GM18873 (cell line): ENCODE data around the gene MRGPRD.
"Not testable (repeated sequence)": the region's sequence is repeated elsewhere in the genome, so short reads cannot be mapped to it uniquely, and the experiment has no call there.

Experiments
- ATAC-seq: cut with Tn5 transposase; IDR thresholded peaks from one replicate; pipeline ENCODE4 v1.9.1; 2021; ENCODE audit warnings: mild to moderate bottlenecking, moderate library complexity, moderate number of reproducible peaks; ENCODE audit not compliant: unreplicated experiment, low FRiP score

MRGPRD gene

DNA sequence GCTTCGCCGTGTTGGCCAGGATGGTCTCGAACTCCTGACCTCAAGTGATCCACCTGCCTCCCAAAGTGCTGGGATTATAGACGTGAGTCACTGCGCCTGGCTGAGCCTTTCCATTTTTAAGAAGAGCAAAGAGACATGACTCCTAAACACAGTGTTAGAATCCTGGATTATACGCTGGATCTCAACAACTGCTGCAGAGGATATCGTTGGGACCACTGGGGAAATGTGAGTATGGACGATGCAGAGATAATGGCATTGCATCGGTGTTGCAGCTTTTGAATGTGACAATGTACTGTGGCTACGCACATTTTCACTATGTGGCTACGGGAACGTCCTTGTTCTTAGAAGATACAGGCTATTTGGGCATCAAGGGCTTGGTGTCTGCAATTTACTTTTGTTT, 26.0 kb upstream of the MRGPRD start:
- ATAC-seq = no peak

DNA sequence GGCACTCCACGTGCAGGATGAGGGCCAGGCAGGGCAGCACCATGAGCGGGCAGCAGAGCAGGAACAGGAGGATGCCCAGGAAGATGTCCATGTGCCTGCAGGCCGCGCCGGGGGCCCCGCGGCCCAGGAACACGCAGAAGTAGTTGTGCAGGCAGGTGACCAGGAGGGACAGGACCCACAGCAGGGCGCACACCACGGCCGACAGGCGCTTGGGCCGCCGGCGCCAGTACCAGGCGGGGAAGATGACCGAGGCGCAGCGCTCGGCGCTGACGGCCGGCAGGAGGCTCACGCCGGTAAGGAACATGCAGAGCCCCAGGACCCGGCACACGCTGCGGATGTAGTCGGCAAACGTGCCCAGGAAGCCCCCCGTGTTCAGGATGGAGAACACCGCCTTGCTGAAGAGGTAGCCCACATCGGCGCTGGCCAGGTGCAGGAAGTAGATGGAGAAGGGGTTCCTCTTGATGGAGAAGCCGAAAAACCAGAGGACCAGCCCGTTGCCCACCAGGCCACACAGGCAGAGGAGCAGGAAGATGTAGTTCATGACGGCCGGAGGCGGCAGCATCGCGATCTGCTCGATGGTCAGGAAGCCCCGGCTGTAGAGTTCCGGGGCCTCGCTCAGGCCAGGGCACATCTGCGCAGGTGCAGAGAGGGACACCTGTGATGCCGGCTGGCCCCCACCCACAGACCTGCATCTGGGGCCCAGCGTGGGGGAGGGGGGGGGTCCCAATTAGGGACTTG, 25.0 kb upstream of the MRGPRD start:
- ATAC-seq = no peak

DNA sequence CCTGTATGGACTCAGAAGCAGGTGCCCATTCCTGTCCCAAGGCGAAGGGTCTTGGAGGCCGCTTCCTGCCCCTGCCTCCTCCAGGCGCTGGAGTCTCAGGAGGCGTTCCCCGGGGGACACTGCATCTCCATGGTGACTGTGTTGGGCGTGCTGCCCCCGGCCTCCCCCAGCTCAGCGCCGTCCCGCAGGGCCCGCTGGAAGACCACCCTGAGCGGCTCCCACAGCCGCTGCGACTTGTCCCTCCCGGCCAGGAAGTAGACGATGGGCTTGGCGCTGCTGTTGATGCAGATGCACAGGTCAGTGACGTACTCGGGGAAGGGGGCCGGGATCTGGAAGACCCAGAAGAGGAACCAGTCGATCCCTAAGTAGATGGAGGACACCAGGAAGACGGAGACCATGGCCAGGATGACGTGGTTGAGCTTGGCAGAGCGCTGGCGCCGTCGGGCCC, 24.4 kb upstream of the MRGPRD start:
- no peak for ATAC-seq

DNA sequence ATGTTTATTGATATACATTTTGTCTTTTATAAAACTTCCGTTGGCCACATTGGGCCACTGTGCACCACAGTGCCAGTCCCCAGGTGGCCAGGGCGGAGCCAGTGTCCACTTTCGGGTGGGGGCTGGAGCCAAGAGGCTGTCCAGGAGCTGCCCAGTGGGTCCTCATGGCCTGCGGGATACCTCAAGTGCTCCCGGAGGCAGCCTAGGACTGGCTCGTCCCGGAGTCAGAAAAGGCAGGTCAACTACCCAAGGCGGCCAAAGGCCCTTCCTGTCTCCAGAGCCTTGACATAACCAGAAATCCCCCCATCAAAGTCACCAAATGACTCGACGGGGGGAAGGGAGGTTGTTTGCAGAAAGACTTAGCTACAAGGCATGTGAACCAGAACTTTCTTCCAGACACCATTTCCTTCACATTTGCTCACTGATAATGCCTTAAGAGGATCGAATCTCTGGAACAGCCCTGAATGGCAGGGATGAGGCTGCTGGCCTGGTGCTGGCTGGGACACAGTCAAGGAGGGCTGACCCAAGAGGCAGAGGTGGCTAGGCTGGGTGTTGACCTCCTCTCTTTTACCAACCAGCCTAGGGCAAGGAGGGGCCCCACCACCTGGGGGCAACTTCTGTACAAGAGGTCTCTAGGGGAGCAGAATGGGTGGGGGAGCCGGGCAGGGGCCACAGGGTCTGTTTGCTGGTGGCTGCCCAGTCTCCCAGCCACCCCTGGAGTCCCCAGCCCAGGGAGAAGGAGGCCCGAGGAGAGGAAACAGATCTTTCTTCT, 23.8 kb upstream of the MRGPRD start:
- no peak for ATAC-seq

DNA sequence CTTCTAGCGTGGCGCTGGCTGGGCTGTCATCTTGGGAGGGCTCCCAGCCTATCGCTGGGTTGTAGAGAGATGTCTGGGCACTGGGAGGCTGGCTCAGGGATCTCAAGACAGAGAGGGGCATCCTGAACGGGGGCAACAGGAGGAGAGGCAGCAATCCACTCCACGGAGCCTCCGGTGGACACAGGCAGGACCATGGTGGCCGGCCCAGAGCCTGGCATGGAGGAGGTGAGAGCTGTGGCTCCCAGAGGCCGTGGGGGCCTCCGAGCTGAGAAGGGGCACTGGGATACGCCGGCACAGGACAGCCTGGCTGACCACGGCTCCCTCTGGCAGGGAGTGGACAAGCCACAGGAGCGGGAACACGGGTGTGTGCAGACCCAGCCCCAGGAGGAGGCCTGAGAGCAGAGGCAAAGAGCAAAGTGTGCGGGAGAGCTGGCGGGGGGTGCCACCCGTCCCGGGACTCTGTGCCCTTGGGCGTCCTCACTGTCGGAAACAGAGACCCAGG, 23.1 kb upstream of the MRGPRD start:
- ATAC-seq = no peak

DNA sequence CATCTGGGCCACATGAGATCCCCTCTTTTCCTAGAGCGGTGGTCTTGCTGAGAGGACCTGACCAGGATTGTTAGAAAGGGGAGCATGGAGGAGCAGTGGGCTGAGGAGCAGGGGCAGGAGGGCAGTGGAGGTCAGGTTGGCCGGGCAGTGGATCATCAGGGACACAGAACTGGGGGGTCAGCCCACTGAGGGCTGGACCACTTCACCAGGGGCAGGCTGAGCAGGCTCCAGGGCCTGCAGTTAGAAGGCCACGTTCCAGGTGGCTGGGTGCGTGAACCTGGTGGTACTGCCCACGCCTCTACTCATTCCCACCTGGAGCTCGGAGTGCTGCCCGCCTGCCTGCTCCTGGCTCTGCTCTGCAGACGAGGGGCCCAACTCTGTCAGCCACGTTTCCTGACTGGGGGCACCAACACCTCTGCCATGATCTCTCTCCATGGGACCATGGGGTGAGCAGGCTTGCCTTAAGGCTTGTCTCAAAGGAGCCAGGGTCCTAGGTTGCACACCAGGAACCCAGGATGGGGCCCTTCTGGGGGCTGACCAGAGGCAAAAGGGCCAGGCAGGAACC, 22.6 kb upstream of the MRGPRD start:
- ATAC-seq = no peak

DNA sequence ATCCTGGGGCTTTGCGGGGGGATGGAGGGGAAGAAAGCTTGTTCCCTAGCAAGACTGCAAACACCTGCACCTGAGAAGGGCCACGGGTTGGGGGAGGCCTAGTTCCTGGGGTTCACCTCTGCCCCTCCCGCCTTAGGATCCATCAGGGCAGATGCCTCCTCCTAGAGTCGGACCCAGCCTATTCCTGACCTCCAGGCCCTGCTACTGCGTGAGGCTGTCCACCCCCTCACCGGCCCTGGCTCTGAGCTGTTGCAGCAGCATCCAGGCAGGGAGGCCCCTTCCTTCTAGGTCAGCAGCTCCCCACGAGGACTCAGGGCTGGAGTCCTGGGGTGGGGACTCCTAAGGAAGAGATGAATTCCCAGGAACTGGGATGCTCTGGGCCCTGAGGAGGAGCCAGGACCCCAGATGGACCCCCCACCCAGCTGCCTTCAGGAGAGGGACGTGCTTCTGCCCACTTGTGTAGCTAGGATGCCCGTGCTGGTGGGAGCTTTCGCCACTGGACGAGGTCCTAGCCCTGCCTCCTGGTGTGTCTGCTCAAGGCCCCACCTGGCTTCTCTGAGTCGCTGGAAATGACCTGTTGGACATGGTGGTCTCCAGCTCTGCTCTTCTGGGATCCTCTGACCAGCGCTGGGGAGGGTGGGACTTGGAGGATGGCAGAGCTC, 21.9 kb upstream of the MRGPRD start:
- ATAC-seq = no peak

DNA sequence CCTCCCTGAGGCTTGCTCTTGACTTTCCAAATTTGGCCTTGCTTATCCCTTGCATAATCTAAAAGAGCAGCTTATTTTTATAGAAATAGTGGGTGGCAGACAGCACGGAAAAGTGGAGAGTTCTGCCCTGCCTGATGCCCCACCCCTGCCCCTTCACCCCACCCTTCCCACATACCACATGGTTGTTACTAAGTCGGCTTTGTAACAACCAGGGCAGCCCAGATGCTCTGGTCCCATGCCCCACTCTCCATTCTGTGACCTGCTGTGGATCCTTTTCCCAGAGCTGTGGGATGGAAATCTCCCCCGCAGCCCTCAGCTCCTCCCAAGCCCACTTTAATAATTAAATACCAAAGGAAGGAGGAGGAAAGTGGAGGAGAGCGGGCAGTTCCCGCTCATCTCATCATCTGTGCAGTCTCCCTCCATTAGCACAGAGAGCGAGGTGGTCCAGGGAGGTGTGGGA, 21.4 kb upstream of the MRGPRD start:
- no peak for ATAC-seq

DNA sequence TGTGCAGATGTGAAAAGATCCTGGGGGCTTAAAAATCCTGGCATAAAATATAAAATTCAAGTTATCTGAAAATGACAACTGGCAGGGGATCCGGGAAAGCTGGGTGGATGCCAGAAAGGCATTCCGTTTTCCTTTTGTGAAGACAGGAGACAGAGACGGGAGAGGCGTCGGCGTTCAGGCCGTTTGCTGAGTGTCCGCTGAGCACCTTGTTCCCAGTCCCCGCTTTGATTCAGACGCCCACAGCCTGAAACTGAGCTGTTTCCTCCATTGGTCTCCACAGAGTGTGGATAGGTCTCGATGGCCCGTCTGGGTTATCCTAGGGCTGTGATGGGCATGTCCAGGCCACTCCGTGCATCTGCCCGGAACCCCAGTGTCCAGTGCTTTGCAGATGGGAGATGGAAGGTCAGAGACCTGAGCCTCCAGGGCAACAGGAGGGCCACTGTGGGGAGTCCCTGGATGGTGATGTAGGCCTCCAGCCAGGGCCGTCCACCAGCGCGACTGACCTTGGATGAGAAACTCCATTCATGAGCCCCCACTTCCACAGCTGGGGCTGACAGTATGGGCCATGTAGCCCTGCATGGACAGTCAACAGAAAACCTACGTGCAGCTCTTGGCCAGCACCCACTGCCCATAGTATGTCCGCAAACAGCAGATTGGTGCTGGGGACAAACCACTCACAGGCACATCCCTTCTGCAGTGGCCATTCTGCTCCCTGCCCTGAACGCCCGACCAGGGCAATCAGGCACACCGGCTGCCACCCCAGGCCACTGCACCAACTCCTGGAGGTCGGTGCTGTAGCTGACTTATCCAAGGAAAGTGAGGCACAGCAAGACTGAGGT, 20.7 kb upstream of the MRGPRD start:
- ATAC-seq = no peak

DNA sequence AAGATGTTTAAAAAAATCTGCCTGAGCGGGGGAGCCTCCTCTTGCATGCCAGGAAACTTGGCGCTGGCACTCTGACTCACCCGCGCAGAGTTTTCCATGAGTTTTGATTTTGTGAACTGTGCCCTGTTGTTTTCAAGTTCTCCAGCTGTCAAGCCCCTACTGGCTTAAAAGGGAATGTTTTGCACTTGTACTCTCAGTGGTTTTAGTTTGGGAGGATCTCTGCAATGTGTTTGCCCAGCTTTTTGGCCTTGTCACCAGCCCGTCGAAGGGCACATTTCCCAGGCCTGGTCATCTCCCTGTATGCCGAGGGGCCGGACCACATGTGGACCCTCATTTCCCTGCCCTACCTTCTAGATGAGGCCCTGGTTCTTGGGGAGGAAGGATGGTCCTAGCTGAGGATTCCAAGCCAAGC, 20.1 kb upstream of the MRGPRD start:
- no peak for ATAC-seq

DNA sequence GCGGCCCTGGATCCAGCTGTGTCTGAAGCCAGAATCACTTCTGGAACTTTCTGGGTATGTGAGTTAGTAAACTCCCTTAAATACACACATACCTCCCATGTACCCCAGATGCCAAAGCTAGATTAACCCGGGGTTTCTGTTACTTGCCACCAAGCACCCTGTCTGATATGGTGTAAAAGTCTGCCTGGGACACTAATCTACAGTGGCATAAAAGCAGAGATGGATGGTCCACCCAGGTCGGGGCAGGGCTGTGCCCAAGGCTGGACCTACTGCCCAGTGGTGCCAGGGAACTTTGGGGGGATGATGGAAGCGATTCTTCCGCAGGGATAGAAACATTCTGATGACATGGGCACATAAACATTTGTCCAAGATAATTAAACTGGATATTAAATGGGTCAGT, 19.6 kb upstream of the MRGPRD start:
- no peak for ATAC-seq

DNA sequence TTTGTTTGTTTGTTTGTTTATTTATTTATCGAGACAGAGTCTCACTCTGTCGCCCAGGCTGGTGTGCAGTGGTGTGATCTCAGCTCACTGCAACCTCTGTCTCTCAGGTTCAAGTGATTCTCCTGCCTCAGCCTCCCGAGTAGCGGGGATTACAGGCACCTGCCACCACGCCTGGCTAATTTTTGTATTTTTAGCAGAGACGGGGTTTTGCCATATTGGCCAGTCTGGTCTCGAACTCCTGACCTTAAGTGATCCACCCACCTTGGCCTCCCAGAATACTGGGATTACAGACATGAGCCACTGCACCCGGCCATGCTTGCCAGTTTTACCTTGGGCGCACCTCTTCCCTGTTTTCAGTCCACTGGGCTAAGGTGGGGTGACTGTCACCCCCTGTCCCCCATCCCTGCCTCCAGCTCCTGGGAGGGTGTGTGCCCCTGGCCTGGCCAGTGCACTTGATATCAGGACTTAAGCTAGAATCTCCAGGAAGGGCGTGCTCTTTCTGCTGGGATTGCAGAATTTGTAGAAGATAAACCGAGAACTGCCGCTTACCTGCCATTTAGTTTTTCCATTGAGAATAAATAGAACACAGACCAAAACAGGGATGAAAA, 19.1 kb upstream of the MRGPRD start:
- not testable (repeated sequence) for ATAC-seq

DNA sequence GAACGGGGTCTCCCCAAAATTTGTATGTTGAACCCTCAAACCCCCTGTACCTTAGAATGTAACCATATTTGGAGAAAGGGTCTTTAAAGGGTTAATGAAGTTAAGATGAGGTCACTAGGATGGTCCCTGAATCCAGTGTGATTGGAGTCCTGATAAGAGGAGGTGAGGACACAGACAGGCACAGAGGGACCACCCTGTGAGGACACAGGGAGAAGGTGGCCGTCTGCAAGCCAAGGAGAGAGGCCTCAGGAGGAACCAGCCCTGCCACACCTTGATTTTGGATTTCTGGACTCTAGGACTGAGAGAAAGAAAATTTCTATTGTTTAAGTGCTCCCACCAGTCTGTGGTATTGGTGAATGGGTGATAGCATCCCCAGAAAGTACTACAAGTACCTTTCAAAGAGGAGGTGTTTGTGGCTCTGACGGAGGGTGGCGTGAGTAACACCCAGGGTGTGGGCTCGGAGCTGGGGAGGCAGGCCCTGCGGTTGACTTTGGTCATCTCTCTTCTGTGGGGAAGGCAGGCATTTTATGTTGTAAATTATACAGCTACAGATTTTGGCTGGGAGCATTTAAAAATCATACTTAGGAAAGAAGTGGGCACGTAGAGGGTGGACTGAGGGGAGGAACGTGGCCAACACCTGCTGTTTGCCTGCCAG, 18.4 kb upstream of the MRGPRD start:
- ATAC-seq = no peak

DNA sequence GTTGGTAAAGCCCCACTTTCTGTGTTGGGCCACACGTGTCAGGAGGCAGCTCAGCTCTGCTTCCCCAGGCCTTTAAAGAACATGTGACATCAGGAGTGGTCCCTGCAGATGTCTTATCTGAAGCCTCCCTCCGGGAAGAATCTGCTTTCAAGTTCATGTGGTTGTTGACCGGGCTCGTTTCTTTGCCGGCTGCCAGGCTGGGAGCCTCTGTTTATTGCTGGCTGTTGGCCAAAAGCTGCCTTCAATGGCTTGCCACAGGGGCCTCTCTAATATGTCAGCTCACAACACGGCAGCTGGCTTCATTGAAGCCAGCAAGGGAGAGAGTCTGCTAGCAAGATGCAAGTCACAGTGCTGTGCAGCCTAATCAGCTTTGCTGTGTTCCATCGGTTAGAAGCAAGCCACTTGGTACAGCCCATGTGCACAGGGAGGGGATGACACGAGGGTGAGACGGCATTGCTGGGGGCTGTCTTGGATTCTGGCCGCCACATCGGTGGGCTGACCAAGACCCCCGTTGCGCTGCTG, 17.7 kb upstream of the MRGPRD start:
- ATAC-seq = no peak

DNA sequence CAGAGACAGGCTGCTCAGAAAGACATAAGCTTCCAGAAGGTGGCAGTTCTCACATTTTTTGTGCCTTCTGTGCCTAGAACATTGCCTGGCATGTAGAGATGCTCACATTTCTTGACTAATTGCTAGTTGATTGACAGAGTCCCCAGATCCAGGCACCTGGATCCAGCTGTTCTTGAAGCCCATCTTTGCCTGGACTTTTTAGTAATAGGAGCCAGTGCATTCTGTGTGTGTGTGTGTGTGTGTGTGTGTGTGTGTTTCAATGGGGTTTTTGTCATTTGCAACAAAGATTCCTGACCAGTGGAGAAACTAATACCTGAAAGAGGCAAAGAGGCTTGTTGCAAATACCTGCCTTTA, 17.2 kb upstream of the MRGPRD start:
- no peak for ATAC-seq

DNA sequence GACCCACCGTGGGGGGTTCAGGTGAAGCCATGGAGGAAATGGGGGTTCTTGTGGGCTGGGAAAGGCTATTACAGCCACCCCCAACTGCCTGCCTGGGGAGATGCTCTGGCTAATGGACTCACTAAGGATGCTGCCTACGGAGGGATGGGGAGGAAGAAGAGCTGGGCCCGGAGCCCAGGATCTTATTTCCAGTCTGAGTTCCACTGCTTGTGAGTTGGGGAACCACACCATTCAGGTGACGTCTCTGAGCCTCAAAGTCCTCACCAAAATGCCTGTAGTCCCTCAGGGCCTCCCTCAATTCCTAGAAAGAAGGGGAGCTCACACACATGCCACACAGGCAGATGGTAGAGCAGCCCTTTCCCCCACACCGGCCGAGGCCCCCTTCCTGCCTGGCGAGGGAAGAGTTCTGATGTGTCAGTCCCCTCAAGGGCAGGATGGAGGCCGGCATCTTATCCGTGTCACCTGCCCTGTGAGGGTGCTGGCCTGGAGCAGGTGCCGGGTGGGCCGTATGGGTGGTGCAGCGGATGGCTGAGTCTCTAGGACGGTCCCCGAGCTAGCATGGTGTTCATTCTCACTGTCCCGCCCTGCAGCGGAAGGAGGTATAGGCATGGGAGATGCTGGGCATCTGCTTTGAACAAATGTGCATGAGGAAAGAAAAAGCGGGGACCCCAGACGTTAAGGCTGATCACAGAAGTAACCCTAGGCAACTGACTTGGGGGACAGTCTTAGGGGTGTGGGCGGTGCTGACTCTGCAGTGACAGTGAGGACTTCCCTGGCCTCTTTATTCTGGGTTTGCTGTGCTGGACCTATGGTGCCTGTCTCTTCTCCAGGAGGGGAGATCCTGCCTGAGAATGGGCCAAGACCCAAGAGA, 16.6 kb upstream of the MRGPRD start:
- no peak for ATAC-seq

DNA sequence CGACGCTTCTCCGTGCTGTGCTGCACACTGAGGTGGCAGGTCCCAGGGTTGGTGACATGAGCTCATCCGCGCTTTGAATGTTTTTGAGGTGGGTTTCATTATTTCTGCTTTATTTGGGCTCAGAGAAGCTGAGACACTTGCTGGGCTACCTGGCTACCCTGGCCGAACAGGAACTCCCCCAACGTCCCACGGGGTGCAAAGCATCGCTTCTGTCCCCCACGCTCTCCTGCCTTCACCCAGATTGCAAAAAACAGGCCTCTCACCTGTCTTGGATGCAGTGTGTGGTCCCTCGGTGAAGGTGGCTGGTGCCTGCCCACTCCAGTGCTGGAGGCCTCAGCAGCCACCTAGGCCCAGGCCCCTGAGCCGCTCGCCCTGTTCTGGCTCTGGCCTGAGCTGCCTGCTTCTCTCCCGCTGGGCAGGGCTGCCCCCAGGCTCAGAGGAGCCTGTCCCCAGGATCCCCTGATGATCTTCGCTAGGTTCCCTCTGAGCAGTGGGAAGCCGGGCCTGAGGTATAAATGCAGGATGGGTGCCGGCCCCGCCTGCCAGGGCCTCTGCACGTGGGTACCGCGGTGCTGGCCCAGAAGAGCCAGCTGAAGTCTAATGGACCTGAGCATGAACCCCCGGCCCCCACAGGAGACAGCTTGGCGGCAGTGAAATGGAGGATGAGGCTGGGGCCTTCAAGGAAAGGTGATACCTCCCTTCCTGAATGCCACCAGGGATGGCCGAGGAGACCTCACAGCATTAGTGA, 15.8 kb upstream of the MRGPRD start:
- ATAC-seq = no peak
